HG03139 (cell line): ENCODE data around the gene CCL14.
"Not testable (repeated sequence)": the region's sequence is repeated elsewhere in the genome, so short reads cannot be mapped to it uniquely, and the experiment has no call there.

Experiments used
- ATAC-seq: cut with Tn5 transposase; IDR thresholded peaks from one replicate; pipeline ENCODE4 v1.9.1; 2021; ENCODE audit not compliant: unreplicated experiment

The CCL14 gene

DNA sequence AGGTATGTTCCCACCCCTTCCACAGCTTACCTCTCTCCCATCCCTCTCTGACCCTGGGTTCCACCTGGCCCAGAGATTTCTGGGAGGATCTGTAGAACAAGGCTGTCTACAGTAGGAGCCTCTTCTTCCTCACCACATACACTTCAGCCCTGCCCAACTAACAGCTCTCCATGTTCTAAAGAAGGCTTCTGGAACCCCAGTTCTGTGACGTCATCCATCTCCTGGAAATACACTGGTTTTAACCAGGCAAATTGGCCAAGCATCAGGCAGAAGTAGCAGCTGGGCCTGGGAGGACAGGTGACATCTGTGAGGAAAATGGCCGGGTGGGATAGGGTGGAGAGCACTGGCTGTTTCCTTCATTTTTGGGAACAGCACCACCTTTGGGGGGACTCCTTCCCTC lies 43.0 kb downstream of the CCL14 start, which contains the start of gene LYZL6:
LYZL6 (minus strand) TSS at position 177 of the 400 bp plus-strand sequence. CDS start 4,357 bp downstream, outside the sequence.
- ATAC-seq: no peak

DNA sequence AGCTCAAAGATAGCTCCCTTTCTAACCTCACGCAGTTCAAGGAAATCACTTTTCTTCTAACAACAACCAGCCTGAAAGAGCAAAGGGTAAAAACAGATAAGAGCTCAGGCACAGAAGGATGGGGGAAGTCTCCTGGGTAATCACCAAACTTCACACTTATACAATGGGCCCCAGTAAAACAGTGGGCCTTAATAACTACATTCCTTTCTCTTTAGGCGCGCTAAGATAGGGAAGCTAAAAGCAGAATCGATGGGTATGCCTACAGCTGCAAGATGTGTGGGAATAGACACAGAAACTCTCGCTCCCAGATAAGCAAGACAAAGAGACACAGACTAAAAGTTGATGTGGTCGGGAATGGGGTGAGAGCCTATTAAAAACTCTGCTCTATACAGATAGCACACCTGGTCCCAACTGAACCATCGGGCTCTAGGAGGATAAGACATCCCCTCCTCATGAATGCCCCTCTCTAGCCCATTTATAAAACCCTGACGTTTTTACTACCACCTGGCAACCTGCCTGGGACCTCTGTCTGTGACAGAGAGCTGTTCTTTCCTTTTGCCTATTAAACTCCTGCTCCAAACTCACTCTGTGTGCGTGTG lies 43.8 kb downstream of the CCL14 start:
- no peak for ATAC-seq

DNA sequence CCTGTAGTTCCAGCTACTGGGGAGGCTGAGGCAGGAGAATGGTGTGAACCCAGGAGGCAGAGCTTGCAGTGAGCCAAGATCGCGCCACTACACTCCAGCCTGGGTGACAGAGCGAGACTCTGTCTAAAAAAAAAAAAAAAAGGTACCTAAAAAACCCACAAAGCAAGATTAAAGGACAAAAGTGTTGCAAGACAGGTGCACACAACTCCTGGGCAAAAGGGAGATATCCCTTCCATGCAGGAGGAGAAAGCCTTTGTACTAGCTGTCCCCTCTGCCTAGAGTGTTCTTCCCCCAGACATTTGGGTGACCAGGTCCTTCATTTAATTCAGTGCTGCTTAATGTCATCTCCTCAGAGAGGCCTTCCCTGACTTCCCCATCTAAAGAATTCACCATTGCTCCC lies 48.0 kb downstream of the CCL14 start:
- not testable (repeated sequence) for ATAC-seq

DNA sequence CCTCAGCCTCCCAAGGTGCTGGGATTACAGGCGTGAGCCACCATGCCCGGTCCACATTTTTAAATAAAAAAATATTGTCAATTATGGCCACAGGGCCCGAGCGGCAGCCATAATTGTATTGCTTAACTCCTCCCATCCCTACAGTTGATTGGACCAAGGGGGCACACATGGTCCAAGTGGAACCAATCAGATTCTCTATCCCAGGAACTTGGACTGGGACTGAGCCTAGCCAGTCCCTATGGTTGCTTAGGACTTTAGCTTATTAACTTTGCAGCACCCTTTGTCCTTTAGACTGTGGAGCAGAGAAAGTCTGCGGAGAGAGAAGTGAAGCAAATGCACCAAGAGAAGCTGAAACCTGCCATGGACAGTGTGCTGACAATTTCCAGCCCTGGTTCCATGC lies 50.5 kb downstream of the CCL14 start:
- no peak for ATAC-seq

DNA sequence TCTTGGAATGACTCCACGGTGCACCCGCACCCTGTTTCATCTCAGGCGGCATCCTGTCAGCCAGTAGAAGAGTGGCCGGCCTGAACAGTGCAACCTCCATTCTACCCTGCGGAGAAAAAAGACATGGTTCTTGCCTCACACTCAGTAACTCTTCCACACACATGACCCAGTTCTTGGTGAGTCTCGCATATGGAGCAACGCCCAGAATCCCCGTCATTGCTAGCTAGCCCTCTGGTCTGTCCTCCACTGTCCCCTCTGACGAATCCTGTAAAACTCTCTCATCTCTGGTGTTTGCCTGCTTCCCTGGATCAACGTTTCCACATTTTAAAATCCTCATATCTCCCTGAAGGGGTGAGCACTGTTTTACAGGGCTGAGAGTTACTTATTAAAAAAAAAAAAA lies 51.8 kb downstream of the CCL14 start:
- ATAC-seq: no peak
